HT1080 (cell line): ENCODE data around the gene KIFBP. TPM values are rescaled to one million over a fixed set of nuclear protein-coding genes. Genes with fewer than 3 reads are reported as not detected.
"Not testable (repeated sequence)": the region's sequence is repeated elsewhere in the genome, so short reads cannot be mapped to it uniquely, and the experiment has no call there.

Source experiments
- DNase-seq: peaks from one replicate; pipeline ENCODE4 v3.0.0-alpha.2; 2015; ENCODE audit warnings: low read depth
- total RNA-seq: library from RNA; depleted of rRNA; stranded (reverse); fragments of >200 nt; shearing (Covaris generic); gene quantifications from 2 replicates; pipeline ENCODE4 v1.2.3, GENCODE V29; 2014

The KIFBP gene
- total RNA-seq, 1 experiment from 2014 or later, result 39.3 TPM

DNA sequence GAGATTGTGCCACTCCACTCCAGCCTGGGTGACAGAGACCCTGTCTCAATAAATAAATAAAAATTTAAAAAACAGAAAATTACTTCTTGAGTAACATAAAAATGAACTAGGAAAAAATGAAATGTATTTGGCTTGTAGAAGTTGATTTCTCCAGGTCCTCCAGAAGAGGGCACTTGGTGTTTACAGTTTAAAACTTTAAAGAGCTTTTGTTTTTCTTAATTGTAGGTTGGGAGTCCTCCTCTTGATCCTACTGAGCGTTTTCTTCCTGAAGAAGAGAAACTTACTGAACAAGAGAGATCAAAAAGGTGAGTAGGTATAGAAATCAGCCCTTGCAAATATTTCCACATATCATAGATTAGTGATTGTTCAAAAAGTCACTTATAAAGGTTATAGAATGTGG, 16.2 kb downstream of the KIFBP start:
- DNase-seq, result peak; percentile 35

- no peak for DNase-seq
These were observed 17.3 kb downstream of the KIFBP start for GRCh38 chr10:69005704-69006485.

GRCh38 chr10:69007260-69007659, 18.7 kb downstream of the KIFBP start:
- no peak for DNase-seq

DNA sequence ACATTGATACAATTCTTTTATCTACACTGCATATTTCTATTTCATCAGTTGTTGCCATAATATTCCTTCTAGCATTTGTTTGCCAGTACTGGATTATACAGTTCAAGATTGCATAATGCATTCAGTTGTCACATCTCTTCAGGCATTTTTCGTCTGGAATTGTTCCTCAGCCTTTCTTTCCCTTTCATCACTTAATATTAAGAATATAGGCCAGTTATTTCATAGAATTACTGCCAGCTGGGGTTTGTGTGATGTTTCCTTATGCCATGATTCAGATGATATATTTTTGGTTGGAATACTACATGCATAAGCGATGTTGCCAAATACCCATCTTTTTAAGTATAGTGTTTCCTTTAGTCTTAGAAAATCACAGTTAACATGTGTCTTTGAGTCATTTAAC, 20.8 kb downstream of the KIFBP start:
- no peak for DNase-seq

GRCh38 chr10:69010151-69010640, 21.6 kb downstream of the KIFBP start:
- no peak for DNase-seq

GRCh38 chr10:69012778-69013177, 24.2 kb downstream of the KIFBP start:
- not testable (repeated sequence) for DNase-seq

DNA sequence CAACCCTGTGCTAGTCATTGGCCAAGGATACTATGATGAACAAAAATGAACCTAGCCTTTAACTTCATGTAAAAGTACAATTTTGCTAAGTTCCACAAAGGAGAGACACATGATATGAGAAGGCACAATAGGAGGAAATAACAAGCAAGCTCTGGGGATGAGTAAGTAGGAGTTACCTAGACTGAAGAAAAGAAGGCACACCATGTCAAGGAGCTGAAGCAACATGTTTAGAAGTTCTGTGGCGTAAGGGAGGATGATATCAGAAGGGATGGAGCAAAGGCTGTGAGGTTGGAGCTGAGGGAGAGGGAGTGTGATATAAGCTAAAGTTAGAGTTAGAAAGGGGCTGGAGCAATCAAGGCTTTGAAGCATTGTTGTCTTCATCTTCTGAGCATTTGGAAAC, 25.6 kb downstream of the KIFBP start:
- peak; percentile 14 for DNase-seq

- no peak for DNase-seq
These were observed 30.0 kb downstream of the KIFBP start for GRCh38 chr10:69018613-69019012.

DNA sequence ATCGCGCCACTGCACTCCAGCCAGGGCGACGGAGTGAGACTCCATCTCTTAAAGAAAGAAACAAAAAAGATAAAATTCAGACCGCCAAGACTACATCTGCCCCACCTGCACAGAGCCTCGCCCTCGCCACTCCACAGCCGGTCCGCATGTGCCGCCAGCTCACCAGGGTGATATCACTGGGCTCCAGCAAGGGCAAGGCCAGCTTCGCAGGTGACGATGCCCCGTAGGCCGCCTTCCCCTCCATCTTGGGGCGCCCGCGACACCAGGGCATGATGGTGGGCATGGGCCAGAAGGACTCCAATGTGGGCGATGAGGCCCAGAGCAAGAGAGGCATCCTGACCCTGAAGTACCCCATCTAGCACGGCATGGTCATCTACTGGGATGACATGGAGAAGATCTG, 34.0 kb downstream of the KIFBP start:
- no peak for DNase-seq

- no peak for DNase-seq
These were observed 36.8 kb downstream of the KIFBP start for GRCh38 chr10:69025370-69025896.

GRCh38 chr10:69033256-69033655, 44.7 kb downstream of the KIFBP start:
- DNase-seq, result no peak

- no peak for DNase-seq
These were observed 48.9 kb downstream of the KIFBP start for GRCh38 chr10:69037489-69037888.

GRCh38 chr10:69040904-69041303, 52.3 kb downstream of the KIFBP start:
- not testable (repeated sequence) for DNase-seq

GRCh38 chr10:69042417-69042816, 53.8 kb downstream of the KIFBP start:
- DNase-seq, result no peak

GRCh38 chr10:69042838-69043237, 54.2 kb downstream of the KIFBP start:
- DNase-seq, result no peak

DNA sequence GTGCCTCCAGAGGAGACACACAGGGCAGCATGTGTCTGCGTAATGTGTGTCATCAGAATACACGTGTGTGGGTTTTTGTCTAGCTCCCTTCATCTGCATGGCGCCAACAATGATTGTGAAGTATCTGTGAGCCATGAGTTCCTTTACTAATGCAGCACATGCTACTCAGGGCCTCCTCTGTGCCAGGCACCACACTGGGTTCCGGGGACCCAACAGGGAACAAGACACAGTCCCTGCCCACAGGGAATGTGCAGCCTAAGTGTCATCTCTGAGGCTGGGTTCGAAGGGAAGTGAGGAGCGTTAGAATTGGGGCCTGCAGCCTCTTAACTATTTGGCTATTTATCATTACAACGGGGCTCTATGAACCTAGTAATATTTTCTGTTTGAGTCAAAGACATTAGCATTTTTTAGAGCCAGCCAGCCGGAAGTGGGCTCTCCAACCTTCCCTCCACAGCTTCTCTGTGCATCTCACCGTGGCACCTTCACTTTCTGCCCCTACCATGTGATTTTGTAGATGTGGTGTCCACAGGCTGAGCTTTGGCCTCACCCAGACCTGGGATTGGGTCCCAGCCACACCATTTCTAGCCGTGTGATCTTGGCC, 55.4 kb downstream of the KIFBP start:
- no peak for DNase-seq

DNA sequence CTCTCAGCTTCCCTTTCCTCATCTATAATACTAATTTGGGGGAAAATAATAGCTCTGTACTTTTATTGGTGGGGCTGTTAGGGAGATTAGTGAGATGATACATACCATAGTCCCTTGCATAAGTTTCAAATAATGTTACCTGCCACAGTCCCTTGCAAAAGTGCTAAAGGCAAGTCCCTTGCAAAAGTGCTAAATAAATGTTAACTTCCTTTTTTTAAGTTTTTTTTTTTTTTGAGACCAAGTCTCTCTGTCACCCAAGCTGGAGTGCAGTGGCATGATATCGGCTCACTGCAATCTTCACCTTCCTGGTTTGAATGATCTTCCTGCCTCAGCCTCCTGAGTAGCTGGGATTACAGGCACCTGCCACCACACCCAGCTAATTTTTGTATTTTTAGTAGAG, 55.9 kb downstream of the KIFBP start:
- no peak for DNase-seq

GRCh38 chr10:69045441-69046300, 57.1 kb downstream of the KIFBP start:
- peak; percentile 75 for DNase-seq

GRCh38 chr10:69047111-69047832, 58.7 kb downstream of the KIFBP start:
- no peak for DNase-seq

- peak; percentile 41 for DNase-seq
These were observed 59.5 kb downstream of the KIFBP start for GRCh38 chr10:69048103-69048502.

DNA sequence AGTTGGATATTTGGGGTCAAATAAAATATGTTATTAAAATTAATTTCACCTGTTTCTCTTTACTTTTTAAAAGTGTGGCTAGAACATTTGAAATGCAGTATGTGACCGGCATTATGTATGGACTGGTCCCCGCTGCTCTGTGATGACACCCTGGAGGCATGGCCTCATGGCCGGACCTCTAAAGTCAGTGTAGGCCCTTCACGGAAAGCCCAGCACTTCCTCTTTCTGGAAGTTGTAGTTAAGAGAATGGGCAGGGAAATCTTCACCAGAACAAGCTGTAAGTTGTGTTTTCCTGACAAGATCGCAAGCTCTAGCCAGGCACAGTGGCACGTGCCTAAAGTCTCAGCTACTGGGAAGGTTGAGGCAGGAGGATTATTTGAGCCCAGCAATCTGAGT, 61.0 kb downstream of the KIFBP start:
- DNase-seq, result no peak
